Raji (cell line): ENCODE results near the gene RNF113B.

Experiments used
- POLR2A ChIP-seq: IDR thresholded peaks from 2 replicates; pipeline ENCODE4 v1.6.1; 2011; ENCODE audit warnings: low read depth, low read length, control low read depth; ENCODE audit not compliant: insufficient read depth

RNF113B gene

GRCh38 chr13:98187965-98188261, 10.8 kb upstream of the RNF113B start:
- no peak for TF ChIP-seq POLR2A

DNA sequence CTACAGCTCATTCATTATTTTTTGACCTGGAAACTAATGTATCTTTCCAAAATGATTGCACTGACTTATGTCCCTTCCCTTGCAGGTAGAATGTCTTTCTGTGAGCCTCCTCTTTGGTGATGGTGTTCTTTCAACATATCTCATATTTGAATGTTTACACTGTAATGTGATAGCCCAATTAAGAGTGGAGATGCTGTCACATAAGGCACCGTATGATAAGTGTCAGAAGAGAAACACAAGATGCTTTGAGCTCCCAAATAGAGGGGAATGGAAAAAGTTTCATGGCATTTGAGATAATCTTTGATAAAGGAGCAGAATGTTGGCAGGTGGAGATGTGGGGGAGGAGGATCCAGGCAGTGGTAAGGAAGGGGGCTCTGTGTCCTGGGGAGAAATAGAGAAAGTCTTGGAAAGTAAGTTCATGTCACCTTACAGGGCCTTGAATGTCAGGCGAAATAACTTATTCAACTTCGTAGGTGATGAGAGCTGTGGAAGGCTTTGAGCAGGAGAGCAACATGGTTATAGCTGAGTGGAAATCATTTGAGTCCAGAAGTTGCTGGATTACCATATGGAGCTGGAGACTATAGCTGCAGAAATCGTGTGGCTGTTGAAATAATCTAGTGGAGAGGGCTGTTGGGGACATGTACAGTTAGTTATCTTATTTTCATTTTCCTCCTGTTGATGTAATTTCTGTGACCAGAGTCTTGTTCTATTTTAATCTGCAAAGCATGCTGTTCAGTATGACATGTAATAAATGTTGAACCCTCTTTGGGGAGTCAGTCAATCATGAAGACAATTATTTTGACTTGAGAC, 10.3 kb upstream of the RNF113B start:
- TF ChIP-seq POLR2A: no peak

- no peak for TF ChIP-seq POLR2A
Measured at GRCh38 chr13:98184792-98185191, 7.7 kb upstream of the RNF113B start.

- TF ChIP-seq POLR2A: no peak
Measured at GRCh38 chr13:98182589-98182988, 5.5 kb upstream of the RNF113B start.

DNA sequence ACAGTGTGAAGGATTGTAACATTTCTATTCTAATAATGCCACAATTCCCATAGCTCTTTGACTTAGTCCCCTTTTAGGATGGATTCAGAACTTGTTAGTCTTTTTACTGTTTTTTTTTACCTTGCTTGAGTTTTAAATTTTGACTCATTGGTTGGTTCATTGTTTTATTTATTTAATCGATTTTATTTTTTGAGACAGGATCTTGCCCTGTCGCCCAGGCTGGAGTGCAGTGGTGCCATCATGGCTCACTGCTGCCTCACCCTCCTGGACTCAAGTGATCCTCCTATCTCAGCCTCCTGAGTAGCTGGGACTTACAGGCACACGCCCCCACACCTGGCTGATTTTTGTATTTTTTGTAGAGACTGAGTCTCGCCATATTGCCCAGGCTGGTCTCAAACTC, 5.1 kb upstream of the RNF113B start:
- no peak for TF ChIP-seq POLR2A

GRCh38 chr13:98181111-98181815, 4.2 kb upstream of the RNF113B start:
- no peak for TF ChIP-seq POLR2A

- TF ChIP-seq POLR2A: no peak
Measured at GRCh38 chr13:98180092-98180491, 3.0 kb upstream of the RNF113B start.

DNA sequence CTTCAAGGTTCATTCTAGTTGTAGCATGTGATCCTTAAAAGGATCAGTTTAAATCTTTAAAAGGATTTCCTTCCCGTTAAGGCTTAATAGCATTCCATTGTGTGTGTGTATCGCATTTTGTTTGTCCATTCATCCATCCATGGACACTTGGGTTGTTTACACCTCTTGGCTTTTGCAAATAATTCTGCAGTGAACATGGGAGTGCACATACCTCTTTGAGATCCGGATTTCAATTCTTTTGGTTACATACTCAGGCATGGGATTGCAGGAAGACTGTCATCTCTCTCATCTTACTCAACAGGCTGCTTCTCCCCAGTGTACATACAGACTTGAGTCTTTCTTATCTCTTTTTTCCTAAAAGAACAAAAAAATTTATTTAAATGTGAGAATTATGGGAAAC, 1.2 kb downstream of the RNF113B start:
- TF ChIP-seq POLR2A: no peak

GRCh38 chr13:98175043-98175442, 2.0 kb downstream of the RNF113B start:
- no peak for TF ChIP-seq POLR2A

DNA sequence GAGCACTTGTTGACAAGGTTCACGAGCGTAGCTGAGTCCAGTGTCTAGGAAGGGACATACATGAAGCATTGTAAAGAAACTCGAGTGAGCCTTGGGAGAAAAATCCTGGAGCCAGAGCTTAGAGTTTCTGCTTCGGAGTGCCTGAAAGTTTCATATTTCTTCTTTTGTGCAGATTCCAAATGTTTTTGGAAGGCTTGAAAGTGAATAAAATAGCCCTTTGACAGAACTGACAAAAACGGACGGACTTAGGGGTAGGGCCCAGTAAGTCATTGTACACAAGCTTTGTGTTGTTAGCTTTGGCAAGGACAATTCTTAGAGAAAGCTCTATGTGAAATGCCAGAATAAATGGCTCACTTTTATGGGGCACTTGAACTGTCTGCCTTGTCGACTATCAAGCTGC, 2.8 kb downstream of the RNF113B start:
- TF ChIP-seq POLR2A: no peak

GRCh38 chr13:98173431-98174152, 3.5 kb downstream of the RNF113B start:
- TF ChIP-seq POLR2A: no peak

GRCh38 chr13:98172590-98173422, 4.3 kb downstream of the RNF113B start:
- no peak for TF ChIP-seq POLR2A

GRCh38 chr13:98171900-98172589, 5.0 kb downstream of the RNF113B start:
- TF ChIP-seq POLR2A: no peak

- TF ChIP-seq POLR2A: no peak
Measured at GRCh38 chr13:98169331-98169730, 7.7 kb downstream of the RNF113B start.

DNA sequence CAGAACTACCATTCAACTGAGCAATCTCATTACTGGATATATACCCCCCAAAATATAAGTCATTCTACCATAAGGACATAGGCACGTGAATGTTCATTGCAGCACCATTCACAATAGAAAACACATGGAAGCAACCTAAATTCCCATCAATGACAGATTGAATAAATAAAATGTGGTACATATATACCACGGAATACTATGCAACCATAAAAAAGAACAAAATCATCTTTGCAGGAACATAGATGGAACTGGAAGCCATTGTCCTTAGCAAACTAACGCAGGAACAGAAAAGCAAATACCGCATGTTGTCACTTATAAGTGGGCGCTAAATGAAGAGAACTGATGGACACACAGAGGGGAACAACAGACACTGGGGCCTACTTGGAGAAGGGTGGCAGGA, 14.1 kb downstream of the RNF113B start:
- no peak for TF ChIP-seq POLR2A
